Right hindlimb (tissue), 1 donor: Measurements from ENCODE around the gene MPV17.
A peak's percentile ranks its signal among the peaks of the same experiment; 100 is the strongest.
"Not testable (repeated sequence)": the region's sequence is repeated elsewhere in the genome, so short reads cannot be mapped to it uniquely, and the experiment has no call there.

Source experiments
- DNase-seq: peaks from one replicate; pipeline ENCODE4 v3.0.0-alpha.2; 2018

MPV17 gene

DNA sequence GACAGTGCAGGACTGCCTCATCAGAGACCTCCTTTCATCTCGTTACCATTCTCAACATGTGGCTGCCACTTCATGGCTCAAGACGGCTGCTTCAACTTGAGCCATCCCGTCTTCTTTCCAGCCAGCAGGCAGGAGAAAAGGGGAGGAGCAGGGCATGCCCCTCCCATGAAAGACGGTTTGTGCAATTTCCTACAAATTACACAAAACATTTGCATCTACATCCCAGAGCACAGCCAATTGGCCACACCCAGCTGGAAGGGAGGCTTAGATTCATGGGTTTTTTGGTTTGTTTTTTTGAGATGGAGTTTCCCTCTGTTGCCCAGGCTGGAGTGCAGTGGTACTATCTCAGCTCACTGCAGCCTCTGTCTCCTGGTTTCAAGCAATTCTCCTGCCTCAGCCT, 26.4 kb downstream of the MPV17 start:
- no peak for DNase-seq

DNA sequence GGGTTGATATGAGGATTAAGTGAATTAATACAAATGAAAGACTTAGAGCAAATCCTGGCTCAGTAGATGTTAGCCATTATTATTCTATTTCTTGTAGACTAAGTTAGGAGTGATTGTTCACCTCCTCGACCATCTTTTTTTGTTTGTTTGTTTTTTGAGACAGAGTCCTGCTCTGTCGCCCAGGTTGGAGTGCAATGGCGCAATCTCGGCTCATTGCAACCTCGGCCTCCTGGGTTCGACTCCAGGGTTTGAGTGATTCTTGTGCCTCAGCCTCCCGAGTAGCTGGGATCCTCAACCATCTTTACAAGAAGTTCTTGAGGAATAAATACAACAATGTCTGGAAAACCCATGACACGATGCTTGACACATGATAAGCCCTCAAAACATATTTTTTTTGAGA, 28.0 kb downstream of the MPV17 start:
- DNase-seq = no peak

DNA sequence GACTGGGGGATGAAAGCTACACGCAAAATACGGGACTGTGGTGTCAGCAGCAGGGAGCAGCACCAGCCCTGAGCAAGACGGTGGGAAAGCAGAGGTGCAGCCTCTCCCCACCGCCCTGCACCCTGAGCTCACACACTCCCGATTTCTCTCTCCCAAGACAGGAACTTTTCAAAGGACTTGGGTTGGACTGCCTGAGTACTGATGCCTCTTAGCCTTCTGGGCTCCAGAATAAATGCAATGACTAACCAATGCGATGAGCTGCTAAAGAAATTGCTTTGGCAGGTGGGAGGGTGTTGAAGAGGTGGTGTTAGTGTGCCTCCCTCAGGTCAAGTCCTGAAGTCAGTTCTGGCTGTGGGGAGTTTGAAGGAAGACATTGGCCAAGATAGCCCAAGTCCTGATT, 31.0 kb downstream of the MPV17 start:
- no peak for DNase-seq

DNA sequence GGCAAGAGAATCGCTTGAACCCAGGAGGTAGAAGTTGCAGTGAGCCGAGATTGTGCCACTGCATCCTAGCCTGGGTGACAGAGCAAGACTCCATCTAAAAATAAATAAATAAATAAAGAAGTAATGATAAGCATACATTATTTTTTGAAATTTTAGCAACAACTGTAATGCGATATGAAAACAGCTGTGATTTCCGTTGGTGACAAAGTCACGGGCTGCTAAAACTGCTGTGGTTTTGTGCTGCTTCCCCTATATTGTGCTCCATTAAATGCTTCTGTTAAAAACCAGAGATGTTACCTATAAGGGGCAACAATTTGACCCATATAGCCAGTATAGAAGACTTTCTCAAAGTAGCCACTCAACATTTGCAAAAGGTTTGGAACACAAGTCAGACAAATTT, 32.3 kb downstream of the MPV17 start:
- DNase-seq = no peak

DNA sequence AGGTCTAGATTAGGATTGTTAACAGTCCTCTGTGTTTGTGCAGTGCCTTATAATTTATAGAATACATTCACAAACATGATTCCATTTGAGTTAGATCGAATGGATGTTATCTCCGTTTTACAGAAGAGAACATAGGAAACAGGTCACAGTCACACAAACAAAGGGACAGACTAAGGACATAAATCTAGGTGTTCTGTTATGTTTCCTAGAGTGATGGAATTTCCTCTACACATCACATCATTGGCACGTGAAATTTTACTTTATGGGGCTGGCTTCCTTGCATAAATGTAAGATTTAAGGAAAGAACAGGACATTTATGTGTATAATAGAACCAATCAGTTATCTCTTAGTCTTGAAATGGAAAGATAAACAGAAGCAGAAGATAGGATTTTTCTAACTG, 34.3 kb downstream of the MPV17 start:
- no peak for DNase-seq

DNA sequence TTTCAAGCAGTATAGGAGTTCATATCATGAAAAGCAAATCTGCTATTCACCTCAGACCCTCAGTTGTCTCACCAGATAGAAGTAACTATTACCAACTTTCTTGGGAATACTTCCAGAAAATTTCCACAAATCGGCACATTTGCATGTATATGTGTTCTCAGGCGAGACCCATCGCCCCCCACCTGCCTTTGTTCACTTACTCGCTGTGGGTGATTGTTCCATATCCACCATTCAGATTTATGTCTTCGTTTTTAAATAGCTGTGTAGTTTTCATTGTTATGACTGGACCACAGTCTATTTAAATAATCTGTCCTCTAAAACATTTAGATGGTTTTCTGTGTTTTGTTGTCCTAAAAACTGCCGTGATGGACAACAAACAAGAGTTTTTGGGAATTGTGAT, 37.4 kb downstream of the MPV17 start:
- no peak for DNase-seq

DNA sequence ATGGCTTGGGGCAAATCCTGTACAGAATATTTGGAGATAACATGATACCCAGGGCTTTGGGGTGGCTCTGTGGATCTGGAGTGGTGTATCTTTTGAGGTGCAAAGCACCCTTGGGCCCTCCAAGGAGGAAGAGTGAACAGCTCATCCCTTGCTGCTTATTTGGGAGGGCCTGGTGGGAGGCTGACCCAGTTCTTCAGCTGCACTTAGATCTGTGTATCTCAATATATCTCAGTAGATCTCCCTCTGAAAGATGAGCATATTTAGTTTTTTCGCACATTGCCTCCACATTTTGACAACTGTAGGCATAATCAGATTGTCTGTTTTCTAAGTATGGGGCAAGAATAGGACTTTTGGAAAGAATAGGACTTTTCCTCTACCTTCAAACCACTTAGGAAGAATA, 37.9 kb downstream of the MPV17 start:
- DNase-seq = no peak

DNA sequence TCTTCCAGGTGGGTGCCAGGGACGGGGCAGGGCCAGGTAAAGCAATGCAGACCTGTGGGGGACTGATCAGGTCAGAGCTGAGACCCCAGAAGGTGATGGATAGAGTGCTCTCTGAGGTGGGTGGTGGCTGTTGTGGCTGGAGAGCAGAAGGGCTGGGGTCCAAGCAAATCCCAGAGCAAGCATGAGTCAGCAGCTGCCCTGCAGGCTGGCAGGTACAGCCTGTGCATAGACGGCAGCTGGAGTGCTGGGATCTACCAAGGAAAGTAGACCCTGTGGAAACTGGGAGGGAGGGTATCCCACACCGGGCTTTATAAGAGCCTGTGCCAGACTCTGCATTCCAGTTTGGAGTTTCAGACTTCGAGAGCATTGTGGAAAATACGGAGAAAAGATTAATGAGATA, 40.0 kb downstream of the MPV17 start:
- DNase-seq = no peak

DNA sequence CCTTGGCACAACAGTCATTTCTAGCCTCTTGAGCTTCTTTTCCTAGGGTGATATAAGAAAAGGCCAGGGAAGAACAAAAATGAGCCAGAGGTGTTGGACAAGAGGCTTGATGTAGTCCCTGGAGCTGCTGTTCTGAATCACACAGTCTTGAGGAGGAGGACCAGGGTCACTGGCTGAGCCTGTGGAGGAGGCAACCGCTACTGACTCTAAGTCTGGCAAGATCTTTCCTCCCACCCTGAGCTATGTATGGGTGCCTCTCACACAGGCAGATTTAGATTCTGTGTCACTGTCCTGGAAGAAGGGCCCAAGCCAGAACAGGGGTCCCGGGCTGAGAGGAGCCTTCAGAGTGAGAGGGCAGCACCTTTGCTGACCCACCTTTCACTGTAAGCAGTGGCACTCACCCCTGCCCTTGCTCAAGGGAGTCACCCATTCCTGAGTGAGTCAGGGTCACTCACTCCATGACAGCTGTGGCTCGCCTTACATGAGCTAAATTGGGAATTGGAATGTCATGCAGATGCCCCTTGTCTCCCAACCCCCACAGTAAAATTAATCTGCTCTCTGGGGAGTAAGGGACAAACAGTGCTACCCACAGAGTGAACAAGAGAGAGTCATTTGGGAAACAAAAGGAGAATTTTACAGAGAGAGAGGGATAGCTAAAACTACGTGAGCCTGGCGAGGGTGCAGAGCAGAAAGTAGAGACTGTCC, 40.9 kb downstream of the MPV17 start, which contains the start of gene TRIM54:
Gene TRIM54 (plus strand): TSS at position 575 of the 705 bp plus-strand sequence. CDS start 303 bp downstream, outside the sequence.
- DNase-seq = no peak

DNA sequence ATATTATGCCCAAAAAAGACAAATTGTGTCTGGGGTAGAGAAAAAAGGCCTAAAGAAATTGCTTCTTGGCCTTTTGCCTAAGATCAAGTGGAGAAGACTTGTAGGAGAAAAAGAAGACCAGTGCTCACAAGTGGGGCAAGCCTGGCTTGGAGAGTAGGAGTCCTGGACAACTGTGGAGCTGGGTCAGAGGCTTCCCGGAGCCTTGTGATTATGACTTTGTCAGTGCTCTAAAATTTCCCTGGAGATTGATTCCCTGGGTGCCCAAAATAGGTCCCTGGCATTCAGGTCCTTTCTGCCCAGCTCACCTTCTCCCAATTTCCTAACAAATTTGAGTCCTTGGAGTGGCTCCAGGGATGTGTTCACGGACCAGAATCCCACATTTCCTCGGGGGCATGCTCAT, 41.5 kb downstream of the MPV17 start:
- no peak for DNase-seq

DNA sequence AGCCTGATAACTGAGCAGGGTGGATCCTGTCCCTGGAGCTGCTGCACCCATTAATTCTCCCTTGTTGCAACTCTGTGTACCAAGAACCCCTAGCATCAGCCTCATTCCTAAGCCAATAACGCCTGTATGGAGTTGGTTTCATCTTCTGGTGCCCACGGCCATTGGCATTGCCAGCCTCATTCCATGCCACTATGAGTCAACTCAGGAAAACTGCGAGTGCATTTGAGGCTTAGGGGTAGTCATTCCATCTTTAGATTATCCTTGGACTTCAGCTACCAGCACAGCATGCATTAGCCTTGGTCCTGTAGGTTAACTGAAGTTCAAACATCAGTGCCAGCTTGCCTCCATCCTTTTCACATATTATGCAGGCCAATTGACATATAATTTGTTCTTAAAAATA, 42.1 kb downstream of the MPV17 start:
- no peak for DNase-seq

DNA sequence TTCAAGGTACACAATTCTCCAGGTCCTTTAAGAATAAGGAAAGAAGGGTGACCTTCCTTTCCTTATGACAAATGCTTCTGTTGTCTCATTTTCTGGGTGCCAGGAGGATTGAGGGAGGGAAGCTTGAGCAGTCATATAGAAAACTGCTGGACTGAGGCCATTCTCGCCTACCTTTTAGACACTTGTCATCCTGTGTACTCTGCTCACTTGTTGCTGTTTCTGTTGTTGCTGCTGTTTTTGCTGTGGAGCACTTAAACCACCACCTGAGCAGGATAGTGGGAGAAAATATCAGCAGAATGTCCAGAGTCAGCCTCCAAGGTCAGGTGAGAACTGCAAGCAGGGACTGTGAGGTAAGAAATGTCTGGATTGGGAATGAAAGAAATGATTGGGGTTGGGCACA, 44.9 kb downstream of the MPV17 start:
- DNase-seq = no peak

DNA sequence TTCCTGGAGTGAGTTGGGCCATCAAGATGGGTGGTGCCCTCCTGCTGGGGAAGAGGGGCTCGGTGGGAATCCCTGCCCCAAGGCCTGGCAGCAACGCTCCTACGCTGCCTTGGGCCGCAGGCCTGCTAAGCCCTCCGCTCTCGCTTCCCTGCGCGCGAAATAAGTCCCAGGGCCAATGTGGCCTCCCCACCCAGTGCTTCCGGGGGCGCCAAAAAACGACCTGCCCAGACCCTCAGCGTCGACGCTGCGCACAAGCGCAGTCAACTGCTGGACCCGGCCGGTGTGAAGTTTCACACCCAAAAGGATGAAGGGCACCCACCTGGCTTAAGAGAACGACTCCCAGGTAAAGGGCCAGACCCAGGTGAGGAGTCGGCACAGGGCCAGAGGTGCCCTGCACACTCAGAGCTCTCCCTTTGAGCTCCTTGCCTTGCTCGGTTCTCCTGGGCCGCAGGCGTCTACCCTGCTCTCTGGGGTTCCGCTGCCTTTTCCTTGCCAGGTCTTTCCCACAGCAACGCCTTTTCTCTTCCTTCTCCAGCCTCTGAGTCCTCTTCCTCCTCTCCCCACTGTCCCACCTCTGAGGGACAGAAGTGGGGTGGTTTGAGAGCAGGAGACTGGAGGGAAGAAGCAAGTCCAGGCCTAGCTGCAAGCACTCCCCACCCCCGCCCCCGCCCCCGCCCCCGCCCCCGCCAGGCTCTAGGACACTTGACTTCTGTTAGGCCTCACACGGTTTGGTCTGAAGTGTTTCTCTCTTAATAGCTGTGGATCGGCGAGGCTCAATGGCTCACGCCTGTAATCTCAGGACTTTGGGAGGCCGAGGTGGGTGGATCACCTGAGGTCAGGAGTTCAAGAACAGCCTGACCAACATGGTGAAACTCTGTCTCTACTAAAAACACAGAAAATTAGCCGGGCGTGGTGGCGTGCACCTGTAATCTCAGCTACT, 47.4 kb downstream of the MPV17 start, which contains the start of gene DNAJC5G:
Gene DNAJC5G (plus strand): TSS at position 223 of the 940 bp plus-strand sequence. CDS start 1,296 bp downstream, outside the sequence.
- no peak for DNase-seq

DNA sequence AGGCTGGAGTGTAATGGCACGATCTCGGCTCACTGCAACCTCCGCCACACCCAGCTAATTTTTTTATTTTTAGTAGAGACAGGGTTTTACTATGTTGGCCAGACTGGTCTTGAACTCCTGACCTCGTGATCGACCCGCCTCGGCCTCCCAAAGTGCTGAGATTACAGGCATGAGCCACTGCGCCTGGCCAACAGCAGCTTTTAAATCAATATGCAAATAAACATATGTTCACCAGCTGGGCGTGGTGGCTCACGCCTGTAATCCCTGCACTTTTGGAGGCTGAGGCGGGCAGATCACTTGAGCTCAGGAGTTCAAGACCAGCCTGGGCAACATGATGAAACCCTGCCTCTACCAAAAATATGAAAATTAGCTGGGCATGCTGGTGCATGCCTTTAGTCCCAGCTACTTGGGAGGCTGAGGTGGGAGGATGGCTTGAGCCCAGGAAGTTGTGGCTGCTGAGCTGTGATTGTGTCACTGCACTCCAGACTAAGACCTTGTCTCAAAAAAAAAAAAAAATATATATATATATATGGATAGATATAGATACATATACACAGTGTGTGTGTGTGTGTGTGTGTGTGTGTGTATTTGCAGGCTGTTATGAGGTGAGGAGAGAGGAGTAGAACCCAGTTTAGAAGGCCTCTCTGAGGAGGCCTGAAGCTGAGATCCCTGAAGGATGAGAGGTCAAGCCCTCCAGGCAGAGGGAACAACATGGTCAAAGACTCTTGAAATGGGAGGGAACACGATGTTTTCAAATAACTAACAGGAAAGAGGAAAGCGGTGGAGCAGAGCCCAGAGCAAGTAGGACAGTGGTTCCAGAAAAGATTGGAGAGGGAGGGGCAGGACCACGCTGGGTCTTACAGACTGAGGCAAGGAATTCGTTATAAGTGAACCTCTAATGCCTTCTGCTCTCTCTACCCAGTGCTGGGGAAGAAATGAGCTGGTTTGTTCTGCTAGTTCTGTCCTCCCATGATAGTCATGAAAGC, 50.1 kb downstream of the MPV17 start:
- not testable (repeated sequence) for DNase-seq

DNA sequence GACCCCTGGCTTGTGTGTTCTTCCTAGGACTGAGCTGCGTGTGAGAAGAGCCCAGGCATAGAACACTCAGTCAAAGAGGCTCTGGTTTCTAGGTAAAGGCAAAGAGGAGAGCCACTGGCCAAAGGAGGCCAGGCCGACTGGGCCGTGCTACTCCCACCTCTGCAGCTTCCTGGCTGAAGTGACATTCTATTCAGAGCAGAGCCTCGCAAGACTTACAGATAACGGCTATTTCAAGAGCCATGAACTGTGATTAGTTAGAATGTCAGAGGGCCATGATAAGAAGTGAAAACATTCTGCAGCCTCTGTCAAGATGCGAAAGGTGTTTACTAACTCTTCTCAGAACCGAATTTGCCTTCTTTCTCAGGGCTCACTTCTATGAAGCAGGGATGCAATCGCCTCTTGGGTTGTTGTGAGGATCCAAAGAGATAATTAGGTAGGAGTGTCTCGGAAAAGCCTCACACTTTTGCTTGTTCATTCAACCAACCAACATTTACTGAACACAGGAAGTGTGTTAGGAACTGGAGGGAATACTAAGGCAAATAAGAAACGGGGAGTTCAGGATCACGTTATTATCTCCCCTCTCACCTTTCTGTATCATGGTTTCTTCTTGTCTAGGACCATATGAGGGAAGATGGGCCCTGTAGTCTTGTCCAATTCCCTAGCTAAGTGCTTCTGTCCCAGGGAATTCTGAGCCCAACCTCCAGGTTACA, 51.1 kb downstream of the MPV17 start:
- no peak for DNase-seq

DNA sequence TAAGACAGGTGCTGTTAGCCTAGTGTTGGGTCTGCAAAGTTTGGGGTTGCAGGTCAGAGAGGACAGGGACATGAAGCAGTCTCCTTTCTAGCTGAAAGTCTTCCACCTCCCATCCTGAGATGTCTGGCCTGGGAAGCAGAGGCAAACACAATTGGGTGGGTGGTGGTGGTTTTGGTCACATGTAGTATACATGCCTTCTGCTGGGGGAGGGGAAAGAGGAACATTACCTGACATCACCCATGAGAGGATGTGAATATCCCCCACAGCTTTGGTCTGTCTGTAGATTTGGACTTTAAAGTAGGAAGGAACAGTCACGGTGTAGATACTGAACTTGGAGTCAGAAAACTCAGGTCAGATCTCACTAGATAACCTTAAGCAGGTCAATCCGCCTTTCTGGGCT, 52.2 kb downstream of the MPV17 start:
- no peak for DNase-seq

DNA sequence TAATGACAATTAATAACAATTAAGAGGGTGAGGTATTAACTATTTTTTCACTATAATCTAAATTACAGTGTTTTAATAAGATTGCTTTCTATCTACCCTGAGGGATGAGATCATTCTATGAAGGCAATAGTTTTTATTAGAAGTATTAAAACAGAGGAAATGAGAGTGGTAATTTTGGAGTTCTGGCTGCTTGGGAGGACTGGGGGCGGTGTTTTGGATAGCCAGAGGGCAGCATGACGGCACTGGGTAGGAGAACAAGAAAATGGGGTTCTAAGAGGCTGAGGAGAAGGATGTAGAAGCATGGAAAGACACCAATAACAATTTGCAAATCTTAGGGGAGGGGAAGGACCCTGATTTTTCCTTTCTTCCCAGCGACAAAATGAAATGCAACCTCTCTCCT, 52.8 kb downstream of the MPV17 start:
- no peak for DNase-seq

DNA sequence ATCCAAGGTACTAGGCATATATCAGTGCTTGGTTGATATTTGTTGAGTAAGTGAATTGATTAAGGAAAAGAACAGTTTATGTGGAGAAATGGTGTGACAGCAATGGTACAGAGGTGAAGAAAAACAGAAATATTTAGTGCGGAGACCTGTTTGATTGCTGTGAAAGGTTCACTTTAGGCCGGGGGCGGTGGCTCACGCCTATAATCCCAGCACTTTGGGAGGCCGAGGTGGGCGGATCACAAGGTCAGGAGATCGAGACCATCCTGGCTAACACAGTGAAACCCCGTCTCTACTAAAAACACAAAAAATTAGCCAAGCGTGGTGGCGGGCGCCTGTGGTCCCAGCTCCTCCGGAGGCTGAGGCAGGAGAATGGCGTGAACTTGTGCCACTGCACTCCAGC, 54.6 kb downstream of the MPV17 start:
- DNase-seq = not testable (repeated sequence)

DNA sequence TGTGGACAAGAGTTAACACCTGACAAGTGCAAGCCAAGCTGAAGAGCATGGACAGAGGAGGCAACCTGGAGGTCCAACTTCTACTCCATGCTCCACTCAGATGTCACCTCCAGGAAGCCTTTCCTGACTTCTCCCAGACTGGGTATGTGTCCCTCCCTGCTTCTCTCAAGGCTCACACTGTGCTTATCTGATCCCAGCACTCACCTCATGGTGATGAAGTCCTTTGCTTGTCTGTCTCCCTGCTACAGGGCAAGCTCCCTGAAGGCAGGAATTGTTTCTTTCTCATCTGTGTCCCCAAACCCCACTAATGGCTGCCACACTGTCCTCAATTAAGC, 57.4 kb downstream of the MPV17 start:
- DNase-seq = no peak

DNA sequence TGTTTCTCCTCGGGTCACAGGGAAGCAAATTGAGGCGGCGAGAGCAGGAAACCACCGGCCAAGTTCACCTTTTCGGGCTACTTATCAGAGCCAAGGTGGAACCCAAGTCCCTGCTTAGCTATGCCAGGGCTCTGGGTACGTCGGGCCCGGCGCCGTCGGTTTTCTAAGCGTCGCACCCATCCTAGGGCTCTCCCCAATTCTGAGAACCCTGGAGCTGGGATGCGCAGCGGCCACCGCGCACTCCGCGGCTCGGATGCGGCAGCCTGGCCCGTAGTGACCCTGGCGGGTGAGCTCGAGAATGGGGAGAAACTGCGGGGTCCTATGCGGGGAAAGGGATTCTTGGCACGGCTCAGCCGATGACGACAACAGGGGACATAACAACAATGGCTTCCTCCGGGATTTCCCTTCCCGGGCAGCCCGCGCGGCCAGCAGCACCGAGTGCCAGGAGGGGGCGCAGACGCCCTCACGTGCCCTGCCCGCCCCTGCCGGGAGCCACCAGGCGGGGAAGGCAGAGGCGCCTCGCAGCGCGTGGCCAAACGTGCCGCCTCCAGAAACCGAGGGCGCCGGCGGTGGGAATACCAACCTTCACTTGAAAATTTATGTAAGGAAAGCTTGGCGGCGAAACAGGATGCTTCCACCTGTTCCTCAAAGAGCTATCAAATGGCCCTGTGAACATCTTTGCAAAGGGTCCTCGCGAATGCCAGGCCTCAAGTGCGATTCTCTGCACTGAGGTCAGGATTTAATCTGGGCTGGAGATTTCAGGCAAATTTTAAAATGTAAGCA, 58.0 kb downstream of the MPV17 start:
- peak; percentile 74 for DNase-seq

DNA sequence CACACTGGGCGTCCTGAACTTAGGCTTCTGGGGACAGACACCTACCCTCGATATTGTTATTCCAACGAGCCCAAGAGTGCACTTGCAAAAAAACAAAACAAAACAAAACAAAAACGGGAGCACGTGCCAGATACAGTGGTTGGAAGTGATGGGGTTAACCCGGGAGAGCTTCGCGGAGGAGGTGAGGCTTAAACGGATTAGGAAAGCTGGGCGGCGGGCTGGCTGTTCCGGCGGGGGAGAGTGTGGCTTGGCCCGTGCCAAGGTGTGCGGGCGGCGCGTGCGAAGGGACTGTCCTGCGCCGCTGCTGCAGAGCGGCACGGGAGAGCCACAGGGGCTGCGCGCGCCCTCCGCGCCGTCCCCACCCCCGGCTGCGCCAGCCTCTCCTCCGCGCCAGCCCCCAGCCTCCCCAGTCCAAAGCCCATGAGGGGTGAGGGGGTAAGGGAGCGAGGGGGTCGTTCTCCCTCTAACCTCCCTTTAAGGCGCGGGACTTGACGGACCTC, 58.6 kb downstream of the MPV17 start:
- no peak for DNase-seq
